Vagina (tissue), 2 donors: ENCODE data around the gene TEX44. TPM values are rescaled to one million over a fixed set of nuclear protein-coding genes. Genes with fewer than 3 reads are reported as not detected.
"Not testable (repeated sequence)": the region's sequence is repeated elsewhere in the genome, so short reads cannot be mapped to it uniquely, and the experiment has no call there.

ENCODE experiments used
- DNase-seq, 2 donors: peaks; one replicate each; pipeline ENCODE4 v3.0.0-alpha.2; 2017; ENCODE audit errors: extremely low spot score in 2 of 2
- H3K27ac ChIP-seq: fragments of 200-600 bp; sonication (generic); one replicate; pipeline ENCODE4 v1.5.1; 2019
- H3K27me3 ChIP-seq: fragments of 200-600 bp; sonication (generic); one replicate; pipeline ENCODE4 v1.5.1; 2019
- H3K36me3 ChIP-seq, 2 donors: fragments of 200-600 bp; sonication (generic); one replicate each; pipeline ENCODE4 v1.5.1; 2017 to 2019
- H3K4me1 ChIP-seq: fragments of 200-600 bp; sonication (generic); one replicate; pipeline ENCODE4 v1.5.1; 2019
- H3K4me3 ChIP-seq, 2 donors: fragments of 200-600 bp; sonication (generic); 1 replicate in 1 of 2; 2 replicates in 1 of 2; pipeline ENCODE4 v1.5.1; 2016 to 2019
- H3K9me3 ChIP-seq: fragments of 200-600 bp; sonication (generic); one replicate; pipeline ENCODE4 v1.5.1; 2019
- POLR2A ChIP-seq, 2 donors: fragments of 450-650 bp; IDR thresholded peaks; one replicate each; pipeline ENCODE4 v1.6.1; 2017; ENCODE audit warnings: antibody characterized with exemption in 2 of 2, mild to moderate bottlenecking in 2 of 2, moderate library complexity in 2 of 2
- POLR2AphosphoS5 ChIP-seq, 2 donors: sonication (generic); formaldehyde crosslinking; IDR thresholded peaks; one replicate each; pipeline ENCODE4 v1.9.0; 2017; ENCODE audit warnings: antibody characterized with exemption in 2 of 2, mild to moderate bottlenecking in 2 of 2, low read depth in 1 of 2; ENCODE audit not compliant: insufficient read depth in 1 of 2
- intact Hi-C: fragments of 100-400 bp; cut with DNase I; formaldehyde crosslinking; loops from one replicate; pipeline ENCODE4 v1.15.1; 2023
- total RNA-seq: library from RNA; depleted of rRNA; stranded (reverse); fragments of >200 nt; gene quantifications from one replicate; pipeline ENCODE4 v1.2.3, GENCODE V29; 2016
- TF ChIP-seq, protein P1 (sequence below), 3 experiments: fragments of 450-650 bp in 2 of 3; fragments of 200-600 bp in 1 of 3; sonication (generic) in 1 of 3; IDR thresholded peaks; one replicate each; pipeline ENCODE4 v1.5.1; 2017 to 2019; ENCODE audit warnings: antibody characterized with exemption in 3 of 3, mild to moderate bottlenecking in 2 of 3, moderate library complexity in 2 of 3

The TEX44 gene
- total RNA-seq, 1 donor from 2014 or later, result not detected

DNA sequence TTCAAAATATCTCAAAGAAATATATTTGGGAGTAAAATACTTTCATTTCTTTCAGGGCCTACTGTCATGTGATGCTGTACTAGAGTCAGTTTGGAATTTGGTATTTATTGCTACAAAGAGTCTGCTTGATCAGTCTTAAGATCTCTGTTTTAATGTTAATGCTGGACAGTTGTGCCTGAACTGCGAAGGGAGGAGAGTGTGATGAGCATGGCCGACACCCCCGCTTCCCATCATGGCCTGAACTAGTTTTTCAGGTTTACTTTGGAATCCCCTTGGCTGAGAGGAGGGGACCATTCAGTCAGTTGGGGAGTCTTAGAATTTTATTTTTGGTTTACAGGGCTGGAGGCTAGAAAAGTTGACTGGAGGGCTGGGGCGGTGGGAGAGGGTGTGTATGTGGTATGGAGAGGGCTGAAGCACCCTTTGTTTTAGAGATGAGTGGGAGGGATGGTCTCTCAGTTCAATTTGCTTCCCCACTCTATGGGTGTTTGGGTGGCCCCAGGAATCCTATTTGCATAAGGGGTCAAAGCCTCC, 20.9 kb upstream of the TEX44 start:
- H3K27me3 ChIP-seq, result no peaks in the 10 kb centered on the region
- no peaks in the 10 kb centered on the region for H3K9me3 ChIP-seq
- H3K4me3 ChIP-seq, result no peak overlapping the region
- H3K36me3 ChIP-seq, result no peaks in the 10 kb centered on the region
- intact Hi-C loops, result no loop called here
- no peak for DNase-seq
- TF ChIP-seq POLR2AphosphoS5 (IDR thresholded peaks at IDR 0.05; ENCODE audit: insufficient read depth in 1 of 2, low read depth in 1 of 2) (no peak), POLR2A (IDR thresholded peaks at IDR 0.05) (no peak)
- TF ChIP-seq, protein P1, sequence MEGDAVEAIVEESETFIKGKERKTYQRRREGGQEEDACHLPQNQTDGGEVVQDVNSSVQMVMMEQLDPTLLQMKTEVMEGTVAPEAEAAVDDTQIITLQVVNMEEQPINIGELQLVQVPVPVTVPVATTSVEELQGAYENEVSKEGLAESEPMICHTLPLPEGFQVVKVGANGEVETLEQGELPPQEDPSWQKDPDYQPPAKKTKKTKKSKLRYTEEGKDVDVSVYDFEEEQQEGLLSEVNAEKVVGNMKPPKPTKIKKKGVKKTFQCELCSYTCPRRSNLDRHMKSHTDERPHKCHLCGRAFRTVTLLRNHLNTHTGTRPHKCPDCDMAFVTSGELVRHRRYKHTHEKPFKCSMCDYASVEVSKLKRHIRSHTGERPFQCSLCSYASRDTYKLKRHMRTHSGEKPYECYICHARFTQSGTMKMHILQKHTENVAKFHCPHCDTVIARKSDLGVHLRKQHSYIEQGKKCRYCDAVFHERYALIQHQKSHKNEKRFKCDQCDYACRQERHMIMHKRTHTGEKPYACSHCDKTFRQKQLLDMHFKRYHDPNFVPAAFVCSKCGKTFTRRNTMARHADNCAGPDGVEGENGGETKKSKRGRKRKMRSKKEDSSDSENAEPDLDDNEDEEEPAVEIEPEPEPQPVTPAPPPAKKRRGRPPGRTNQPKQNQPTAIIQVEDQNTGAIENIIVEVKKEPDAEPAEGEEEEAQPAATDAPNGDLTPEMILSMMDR (IDR thresholded peaks at IDR 0.05), result no peak
- no peak overlapping the region for H3K27ac ChIP-seq
- H3K4me1 ChIP-seq, result peaks cover 9% of the 10 kb centered on the region

DNA sequence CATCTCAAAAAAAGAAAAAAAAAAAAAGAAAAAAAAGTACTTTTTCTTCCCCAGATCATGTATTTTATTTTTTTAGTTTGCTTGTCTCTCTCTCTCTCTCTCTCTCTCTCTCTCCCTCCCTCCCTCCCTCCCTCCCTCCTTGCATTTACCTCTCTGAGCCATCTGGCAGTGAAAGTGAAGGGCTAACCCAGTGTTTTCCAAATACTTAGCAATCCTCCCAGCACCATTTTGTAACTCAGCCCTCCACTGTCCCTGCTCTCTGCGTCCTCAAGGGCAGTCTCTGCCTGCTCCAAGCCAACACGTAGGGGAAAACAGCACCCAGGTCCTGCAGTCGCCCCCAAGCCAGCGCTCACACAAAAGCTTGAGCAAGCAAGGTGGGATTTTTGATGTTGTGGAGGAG, 19.6 kb upstream of the TEX44 start:
- Histone ChIP-seq H3K4me1 (peaks cover 9% of the 10 kb centered on the region), H3K27ac (no peak overlapping the region), H3K4me3 (no peak overlapping the region), H3K36me3 (no peaks in the 10 kb centered on the region), H3K27me3 (no peaks in the 10 kb centered on the region), H3K9me3 (no peaks in the 10 kb centered on the region)
- no peak for DNase-seq
- intact Hi-C loops, result no loop called here
- no peak for TF ChIP-seq POLR2AphosphoS5 (IDR thresholded peaks at IDR 0.05; ENCODE audit: insufficient read depth in 1 of 2, low read depth in 1 of 2)
- TF ChIP-seq, protein P1 (IDR thresholded peaks at IDR 0.05), result no peak
- TF ChIP-seq POLR2A (IDR thresholded peaks at IDR 0.05), result no peak

DNA sequence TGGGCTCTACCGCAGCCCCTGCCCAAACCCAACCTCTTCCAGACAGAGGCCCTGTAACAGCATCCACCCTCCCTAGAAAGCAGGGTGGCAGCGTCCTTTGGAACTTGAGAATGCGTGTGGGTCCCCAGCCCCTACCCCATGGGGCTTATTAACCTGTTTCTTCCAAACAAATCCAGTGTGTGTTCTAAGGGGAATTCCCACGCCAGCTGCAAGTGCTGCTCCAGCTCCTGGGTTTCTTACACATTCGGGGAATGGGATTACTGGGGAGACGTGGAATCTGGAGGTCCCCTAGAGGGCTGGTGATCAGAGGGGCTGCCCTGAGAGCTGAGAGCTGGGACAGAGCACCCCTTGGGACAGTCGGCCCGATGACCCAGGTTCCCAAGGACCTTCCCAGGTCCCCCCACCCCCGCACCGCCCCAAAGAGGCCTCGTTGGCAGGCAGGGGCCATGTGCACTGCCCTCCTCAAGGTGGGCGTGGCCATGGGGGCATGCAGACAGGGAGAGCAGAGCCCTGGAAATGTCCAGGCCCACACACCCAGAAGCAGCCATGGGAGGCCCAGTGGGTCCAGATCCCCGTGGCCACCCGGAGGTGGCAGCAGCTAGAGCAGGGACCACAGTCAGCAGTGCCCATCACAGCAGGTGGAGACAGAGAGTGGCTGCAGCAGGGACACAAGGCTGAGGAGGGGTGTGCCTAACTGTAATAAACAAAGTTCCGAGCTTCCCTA, 18.8 kb upstream of the TEX44 start:
- Histone ChIP-seq H3K27me3 (no peaks in the 10 kb centered on the region), H3K36me3 (no peaks in the 10 kb centered on the region), H3K9me3 (no peaks in the 10 kb centered on the region), H3K4me3 (no peak overlapping the region), H3K27ac (no peak overlapping the region), H3K4me1 (peaks cover 9% of the 10 kb centered on the region)
- intact Hi-C loops, result no loop called here
- no peak for TF ChIP-seq POLR2AphosphoS5 (IDR thresholded peaks at IDR 0.05; ENCODE audit: insufficient read depth in 1 of 2, low read depth in 1 of 2)
- TF ChIP-seq, protein P1 (IDR thresholded peaks at IDR 0.05), result no peak
- no peak for TF ChIP-seq POLR2A (IDR thresholded peaks at IDR 0.05)
- DNase-seq, result no peak

DNA sequence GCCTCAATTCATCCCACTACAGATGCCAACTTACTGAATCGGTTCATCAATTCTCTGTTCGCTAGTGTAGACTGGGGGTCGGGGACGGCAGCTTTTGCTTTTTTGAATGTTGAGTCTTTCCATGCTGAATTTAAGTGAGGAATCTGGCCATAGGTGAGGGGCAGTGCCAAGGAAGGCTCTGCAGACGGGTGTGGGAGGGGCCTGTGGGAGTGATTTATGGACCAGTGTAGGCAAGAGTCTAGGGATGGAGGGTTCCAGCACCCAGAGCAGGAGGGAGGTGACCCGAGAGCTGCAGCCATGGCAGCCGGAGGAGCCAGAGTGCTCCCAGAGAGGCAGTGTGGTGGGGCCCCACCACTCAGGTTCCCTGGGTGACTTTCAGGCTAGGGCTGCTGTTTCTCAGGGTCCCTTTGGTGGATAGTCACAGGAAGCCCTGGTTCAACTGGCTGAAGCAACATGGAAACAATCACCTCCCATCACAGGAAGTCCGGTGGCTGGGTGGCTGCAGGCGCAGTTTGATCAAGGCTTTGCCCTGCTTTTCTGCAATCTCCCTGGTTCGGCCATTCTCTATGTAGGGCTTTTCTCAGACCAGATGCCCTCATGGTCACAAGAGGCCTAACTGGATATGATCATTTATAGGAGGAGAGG, 16.9 kb upstream of the TEX44 start:
- H3K27me3 ChIP-seq, result no peaks in the 10 kb centered on the region
- H3K9me3 ChIP-seq, result no peaks in the 10 kb centered on the region
- peaks cover 9% of the 10 kb centered on the region for H3K4me1 ChIP-seq
- intact Hi-C loops, result no loop called here
- no peaks in the 10 kb centered on the region for H3K36me3 ChIP-seq
- TF ChIP-seq POLR2A (IDR thresholded peaks at IDR 0.05) (no peak), POLR2AphosphoS5 (IDR thresholded peaks at IDR 0.05; ENCODE audit: insufficient read depth in 1 of 2, low read depth in 1 of 2) (no peak)
- TF ChIP-seq, protein P1 (IDR thresholded peaks at IDR 0.05), result no peak
- no peak overlapping the region for H3K4me3 ChIP-seq
- no peak for DNase-seq
- no peak overlapping the region for H3K27ac ChIP-seq

DNA sequence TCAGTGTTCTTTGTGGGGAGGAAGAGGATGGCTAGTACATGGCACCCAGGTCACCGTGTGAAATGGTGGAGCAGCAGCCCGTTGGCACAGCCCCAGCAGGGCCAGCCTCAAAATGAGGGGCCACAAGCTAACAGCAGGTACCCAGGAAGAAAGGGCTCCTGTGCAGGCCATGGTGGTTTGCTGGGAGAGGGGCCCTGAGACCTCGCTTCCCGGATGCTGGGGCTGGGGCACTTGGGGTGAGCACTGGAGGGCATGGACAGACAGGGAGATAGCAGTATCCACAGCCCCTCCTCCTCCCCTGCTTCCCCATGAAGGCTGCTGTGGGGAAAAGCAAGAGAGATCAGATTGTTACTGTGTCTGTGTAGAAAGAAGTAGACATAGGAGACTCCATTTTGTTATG, 16.2 kb upstream of the TEX44 start:
- no peak overlapping the region for H3K27ac ChIP-seq
- H3K4me1 ChIP-seq, result peaks cover 6% of the 10 kb centered on the region
- no peaks in the 10 kb centered on the region for H3K9me3 ChIP-seq
- no peak for DNase-seq
- H3K4me3 ChIP-seq, result no peak overlapping the region
- intact Hi-C loops, result no loop called here
- TF ChIP-seq, protein P1 (IDR thresholded peaks at IDR 0.05), result no peak
- TF ChIP-seq POLR2AphosphoS5 (IDR thresholded peaks at IDR 0.05; ENCODE audit: insufficient read depth in 1 of 2, low read depth in 1 of 2), result no peak
- TF ChIP-seq POLR2A (IDR thresholded peaks at IDR 0.05), result no peak
- no peaks in the 10 kb centered on the region for H3K27me3 ChIP-seq
- H3K36me3 ChIP-seq, result no peaks in the 10 kb centered on the region

DNA sequence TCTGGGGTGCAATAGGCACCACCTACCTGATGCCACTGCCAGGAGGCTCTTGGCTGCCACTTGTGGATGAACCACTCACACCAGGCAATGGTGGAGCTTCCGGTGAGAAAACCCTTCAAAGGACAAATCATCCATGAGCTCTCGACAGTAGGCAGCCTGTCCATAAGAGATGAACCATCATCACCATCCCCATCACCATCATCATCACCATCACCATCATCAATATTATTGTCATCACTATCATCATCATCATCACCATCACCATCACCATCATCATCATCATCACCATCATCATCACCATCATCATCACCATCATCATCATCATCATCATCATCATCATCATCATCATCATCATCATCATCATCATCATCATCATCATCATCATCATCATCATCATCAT, 14.0 kb upstream of the TEX44 start:
- H3K36me3 ChIP-seq, DNase-seq, H3K27ac ChIP-seq, H3K4me1 ChIP-seq, intact Hi-C loops, H3K27me3 ChIP-seq, H3K4me3 ChIP-seq, H3K9me3 ChIP-seq: not testable (repeated sequence)
